OCI-LY1 (cell line): Measurements from ENCODE around the gene C1orf35.

Experiments used
- H2AFZ ChIP-seq: fragments of 200-600 bp; sonication (generic), shearing (Covaris generic); 2 replicates; pipeline ENCODE4 v1.6.0; 2014; ENCODE audit warnings: antibody characterized with exemption, mild to moderate bottlenecking, low read length
- H3F3A ChIP-seq: fragments of 200-600 bp; sonication (generic), shearing (Covaris generic); 2 replicates; pipeline ENCODE4 v1.6.0; 2014; ENCODE audit warnings: mild to moderate bottlenecking, antibody characterized with exemption, low read length, moderate library complexity; ENCODE audit not compliant: insufficient read depth
- H3K27ac ChIP-seq: fragments of 200-600 bp; sonication (generic); 2 replicates; pipeline ENCODE4 v1.5.1; 2014; ENCODE audit warnings: low read length, mixed run types, mild to moderate bottlenecking, low read depth; ENCODE audit not compliant: poor library complexity, severe bottlenecking
- H3K27me3 ChIP-seq: fragments of 200-600 bp; sonication (generic); 2 replicates; pipeline ENCODE4 v1.6.0; 2014; ENCODE audit warnings: antibody characterized with exemption, mild to moderate bottlenecking, low read length, moderate library complexity; ENCODE audit not compliant: insufficient read depth
- H3K36me3 ChIP-seq: fragments of 200-600 bp; sonication (generic); 2 replicates; pipeline ENCODE4 v1.6.1; 2014; ENCODE audit warnings: mild to moderate bottlenecking, antibody characterized with exemption, low read length, moderate library complexity, mixed read lengths; ENCODE audit not compliant: insufficient read depth
- H3K4me1 ChIP-seq: fragments of 200-600 bp; sonication (generic); 2 replicates; pipeline ENCODE4 v1.5.1; 2014; ENCODE audit warnings: mild to moderate bottlenecking, low read length, moderate library complexity; ENCODE audit not compliant: insufficient read depth, severe bottlenecking
- H3K4me2 ChIP-seq: fragments of 200-600 bp; sonication (generic), shearing (Covaris generic); 2 replicates; pipeline ENCODE4 v1.6.1; 2014; ENCODE audit warnings: low read length
- H3K4me3 ChIP-seq: fragments of 200-600 bp; sonication (generic); 2 replicates; pipeline ENCODE4 v1.5.1; 2014; ENCODE audit warnings: low read length, low read depth, mild to moderate bottlenecking, mixed read lengths; ENCODE audit not compliant: poor library complexity, severe bottlenecking
- H3K79me2 ChIP-seq: fragments of 200-600 bp; shearing (Covaris generic); 2 replicates; pipeline ENCODE4 v1.6.1; 2016; ENCODE audit warnings: mixed run types, low read length, mixed read lengths; ENCODE audit not compliant: insufficient read depth
- H3K9ac ChIP-seq: fragments of 200-600 bp; sonication (generic), shearing (Covaris generic); 2 replicates; pipeline ENCODE4 v1.6.1; 2014; ENCODE audit warnings: mild to moderate bottlenecking, low read length, mixed read lengths
- H3K9me2 ChIP-seq: fragments of 200-600 bp; sonication (generic), shearing (Covaris generic); 2 replicates; pipeline ENCODE4 v1.6.1; 2014; ENCODE audit warnings: low read depth, mild to moderate bottlenecking, low read length, mixed read lengths
- H3K9me3 ChIP-seq: fragments of 200-600 bp; shearing (Covaris generic); 2 replicates; pipeline ENCODE4 v1.6.1; 2014; ENCODE audit warnings: low read length, mixed read lengths
- H4K20me1 ChIP-seq: fragments of 200-600 bp; sonication (generic), shearing (Covaris generic); 2 replicates; pipeline ENCODE4 v1.6.0; 2016; ENCODE audit warnings: mild to moderate bottlenecking, low read length; ENCODE audit not compliant: insufficient read depth
- EZH2 ChIP-seq: fragments of 200-600 bp; sonication (generic), shearing (Covaris generic); IDR thresholded peaks from 2 replicates; pipeline ENCODE4 v1.8.0; 2017; ENCODE audit warnings: borderline replicate concordance, mixed run types, mild to moderate bottlenecking, antibody characterized with exemption, low read length, moderate library complexity, mixed read lengths
- TF ChIP-seq, protein P1 (sequence below): fragments of 200-600 bp; sonication (generic), shearing (Covaris generic); IDR thresholded peaks from 2 replicates; pipeline ENCODE4 v1.5.1; 2017; ENCODE audit warnings: mild to moderate bottlenecking, antibody characterized with exemption, low read length, moderate library complexity, mixed read lengths

C1orf35 gene

DNA sequence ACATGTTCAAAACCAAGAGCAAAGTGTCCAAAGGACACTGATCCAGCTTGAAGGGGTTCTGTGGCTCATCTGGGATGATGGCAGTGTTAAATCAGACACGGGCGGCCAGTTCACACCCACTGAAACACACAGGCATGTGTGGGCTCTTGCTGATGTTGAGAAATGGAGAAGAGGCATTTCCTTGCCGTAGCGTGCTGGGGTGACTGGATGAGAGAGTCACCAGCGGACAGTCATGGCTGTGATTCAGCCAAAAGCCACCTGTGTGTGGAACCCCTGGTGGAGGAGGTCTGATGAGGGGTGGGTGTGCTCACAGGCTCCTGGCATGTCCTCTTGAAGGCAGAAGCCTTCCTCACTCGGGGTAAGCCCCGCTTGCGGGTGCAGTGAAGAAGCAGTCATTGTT lies 7.2 kb downstream of the C1orf35 start:
- H3K4me3 ChIP-seq = no peak overlapping the region
- H3K4me2 ChIP-seq = no peak overlapping the region
- H2AFZ ChIP-seq = no peak overlapping the region
- peaks cover 99% of the 10 kb centered on the region for H3K36me3 ChIP-seq
- no peak overlapping the region for H3K27ac ChIP-seq
- peaks cover 17% of the 10 kb centered on the region for H3K9me3 ChIP-seq
- no peaks in the 10 kb centered on the region for H4K20me1 ChIP-seq
- no peaks in the 10 kb centered on the region for H3F3A ChIP-seq
- TF ChIP-seq EZH2 = no peak
- TF ChIP-seq, protein P1, sequence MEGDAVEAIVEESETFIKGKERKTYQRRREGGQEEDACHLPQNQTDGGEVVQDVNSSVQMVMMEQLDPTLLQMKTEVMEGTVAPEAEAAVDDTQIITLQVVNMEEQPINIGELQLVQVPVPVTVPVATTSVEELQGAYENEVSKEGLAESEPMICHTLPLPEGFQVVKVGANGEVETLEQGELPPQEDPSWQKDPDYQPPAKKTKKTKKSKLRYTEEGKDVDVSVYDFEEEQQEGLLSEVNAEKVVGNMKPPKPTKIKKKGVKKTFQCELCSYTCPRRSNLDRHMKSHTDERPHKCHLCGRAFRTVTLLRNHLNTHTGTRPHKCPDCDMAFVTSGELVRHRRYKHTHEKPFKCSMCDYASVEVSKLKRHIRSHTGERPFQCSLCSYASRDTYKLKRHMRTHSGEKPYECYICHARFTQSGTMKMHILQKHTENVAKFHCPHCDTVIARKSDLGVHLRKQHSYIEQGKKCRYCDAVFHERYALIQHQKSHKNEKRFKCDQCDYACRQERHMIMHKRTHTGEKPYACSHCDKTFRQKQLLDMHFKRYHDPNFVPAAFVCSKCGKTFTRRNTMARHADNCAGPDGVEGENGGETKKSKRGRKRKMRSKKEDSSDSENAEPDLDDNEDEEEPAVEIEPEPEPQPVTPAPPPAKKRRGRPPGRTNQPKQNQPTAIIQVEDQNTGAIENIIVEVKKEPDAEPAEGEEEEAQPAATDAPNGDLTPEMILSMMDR = no peak
- H3K9ac ChIP-seq = no peak overlapping the region
- H3K4me1 ChIP-seq = no peaks in the 10 kb centered on the region
- H3K79me2 ChIP-seq = peaks cover 60% of the 10 kb centered on the region
- H3K9me2 ChIP-seq = no peaks in the 10 kb centered on the region
- no peaks in the 10 kb centered on the region for H3K27me3 ChIP-seq

DNA sequence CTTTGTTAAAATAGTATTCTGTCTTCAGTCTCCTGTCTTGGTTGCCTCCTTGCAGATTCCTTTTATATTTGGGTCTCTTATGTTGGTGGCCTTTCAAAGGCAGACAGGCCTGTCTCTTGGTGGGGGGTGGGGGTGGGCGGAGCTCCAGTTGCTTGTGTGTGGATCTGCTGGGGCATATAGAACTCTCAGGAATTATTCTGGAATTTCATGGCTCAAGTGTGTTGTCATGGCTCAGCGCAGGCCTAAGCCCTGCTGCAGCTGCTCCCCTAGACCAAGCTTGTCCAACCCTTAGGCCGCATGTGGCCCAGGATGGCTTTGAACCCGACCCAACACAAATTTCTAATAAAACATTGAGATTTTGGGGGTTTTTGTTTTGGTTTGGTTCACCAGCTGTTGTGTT lies 8.0 kb downstream of the C1orf35 start:
- TF ChIP-seq, protein P1 = no peak
- no peak for TF ChIP-seq EZH2
- no peak overlapping the region for H3K27ac ChIP-seq
- H3K4me1 ChIP-seq = peaks cover 4% of the 10 kb centered on the region
- H3K9me2 ChIP-seq = no peaks in the 10 kb centered on the region
- peaks cover 17% of the 10 kb centered on the region for H3K9me3 ChIP-seq
- H3K4me2 ChIP-seq = no peak overlapping the region
- H3K4me3 ChIP-seq = no peak overlapping the region
- no peaks in the 10 kb centered on the region for H3F3A ChIP-seq
- H3K79me2 ChIP-seq = peaks cover 67% of the 10 kb centered on the region
- H3K36me3 ChIP-seq = peaks cover 97% of the 10 kb centered on the region
- H2AFZ ChIP-seq = no peak overlapping the region
- no peak overlapping the region for H3K9ac ChIP-seq
- no peaks in the 10 kb centered on the region for H4K20me1 ChIP-seq
- H3K27me3 ChIP-seq = no peaks in the 10 kb centered on the region

DNA sequence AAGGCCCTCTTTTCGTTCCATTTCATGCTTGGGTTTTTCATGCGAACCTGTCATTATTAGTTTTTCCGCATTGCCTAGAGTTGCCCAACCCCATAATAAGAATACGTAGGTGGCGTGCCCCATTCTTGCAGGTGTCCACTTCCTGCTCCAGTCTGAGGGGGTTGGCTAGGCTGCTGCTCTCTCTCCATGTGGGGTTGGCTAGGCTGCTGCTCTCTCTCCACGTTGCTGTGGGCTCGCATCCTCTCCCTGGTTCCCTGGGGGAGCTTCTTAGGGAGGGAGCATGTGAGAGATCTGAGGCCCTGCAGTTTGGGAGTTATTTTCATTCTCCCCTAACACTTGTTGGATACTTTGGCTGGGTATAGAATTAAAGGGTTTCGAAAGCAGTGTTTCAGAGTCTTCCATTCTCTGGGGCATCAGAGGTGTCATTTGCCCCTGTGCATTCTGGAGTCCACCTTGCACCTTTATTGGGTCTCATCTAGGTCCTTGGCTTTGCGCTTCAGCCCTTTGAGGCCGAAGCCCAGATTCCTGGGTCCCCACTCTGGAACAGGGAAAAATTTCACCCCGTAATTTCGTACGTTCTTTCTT lies 8.6 kb downstream of the C1orf35 start:
- H3K4me3 ChIP-seq = no peak overlapping the region
- H3K27me3 ChIP-seq = no peaks in the 10 kb centered on the region
- H3K36me3 ChIP-seq = peaks cover 91% of the 10 kb centered on the region
- no peaks in the 10 kb centered on the region for H3F3A ChIP-seq
- no peak overlapping the region for H3K4me2 ChIP-seq
- no peak overlapping the region for H2AFZ ChIP-seq
- H3K4me1 ChIP-seq = peaks cover 11% of the 10 kb centered on the region
- H3K79me2 ChIP-seq = peaks cover 74% of the 10 kb centered on the region
- no peaks in the 10 kb centered on the region for H4K20me1 ChIP-seq
- no peak overlapping the region for H3K27ac ChIP-seq
- TF ChIP-seq, protein P1 = no peak
- no peak for TF ChIP-seq EZH2
- no peak overlapping the region for H3K9ac ChIP-seq
- no peaks in the 10 kb centered on the region for H3K9me2 ChIP-seq
- H3K9me3 ChIP-seq = peaks cover 17% of the 10 kb centered on the region
